Measurements from ENCODE around the gene KRT83.
"Not testable (repeated sequence)": the region's sequence is repeated elsewhere in the genome, so short reads cannot be mapped to it uniquely, and the experiment has no call there.

Gene KRT83

DNA sequence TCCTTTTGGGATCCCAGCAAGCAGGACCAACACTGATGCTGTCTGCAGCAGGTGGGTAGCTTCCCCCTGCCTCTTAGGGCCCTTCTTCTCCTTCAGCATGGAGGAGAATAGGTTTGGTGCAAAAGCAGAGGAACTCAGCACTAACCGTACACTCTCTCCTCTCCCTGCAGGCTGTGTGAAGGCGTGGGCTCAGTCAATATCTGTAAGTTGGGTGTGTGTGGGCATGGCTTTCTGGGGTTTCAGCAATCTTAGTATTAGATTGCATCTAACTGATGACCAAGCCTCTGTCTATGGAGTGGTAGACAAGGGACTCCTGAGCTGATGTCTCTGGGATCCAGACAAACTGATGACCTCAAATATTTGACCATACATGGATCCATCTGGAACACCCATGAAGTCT, 31.8 kb upstream of the KRT83 start:
- DNase-seq = no peak

DNA sequence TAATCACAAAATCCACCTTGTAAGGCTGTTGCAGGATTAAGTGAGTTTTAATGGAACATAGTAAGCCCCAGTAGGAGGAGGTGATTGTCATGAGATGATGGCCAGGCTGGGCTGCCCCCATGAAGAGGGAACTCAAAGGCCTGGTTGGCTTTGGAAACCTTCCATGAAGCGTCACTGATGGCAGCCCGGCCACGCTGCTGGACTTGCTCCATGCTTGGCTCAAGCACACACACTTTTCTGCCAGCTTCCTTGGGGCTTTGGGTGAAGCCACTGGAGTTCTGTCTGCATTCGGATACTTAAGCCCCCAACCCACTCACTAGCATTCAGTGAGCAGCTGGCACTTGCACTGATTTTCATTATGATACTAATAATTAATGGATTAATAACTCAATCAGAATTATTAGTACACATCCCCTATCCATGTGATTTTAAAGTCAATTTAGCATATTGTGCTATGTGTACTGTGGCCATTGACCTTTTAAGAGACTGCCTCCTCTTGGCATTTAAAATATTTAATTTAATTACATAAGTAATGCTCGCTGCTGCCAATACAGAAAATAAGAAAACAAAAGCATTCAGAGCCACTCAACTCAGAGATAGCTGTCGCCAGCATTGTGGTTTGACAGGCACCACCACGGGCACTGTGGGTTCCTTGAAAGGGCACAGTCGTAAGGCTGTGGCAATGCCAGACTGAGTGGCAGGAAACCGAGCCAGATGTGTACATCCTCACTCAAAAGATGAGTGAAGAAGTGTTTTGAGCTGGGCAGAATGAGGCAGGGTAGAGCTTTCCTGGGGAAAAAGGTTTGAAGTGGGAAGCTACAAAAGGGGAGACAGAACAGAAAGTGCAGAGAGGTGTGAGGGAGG, 30.2 kb upstream of the KRT83 start:
- DNase-seq = no peak

DNA sequence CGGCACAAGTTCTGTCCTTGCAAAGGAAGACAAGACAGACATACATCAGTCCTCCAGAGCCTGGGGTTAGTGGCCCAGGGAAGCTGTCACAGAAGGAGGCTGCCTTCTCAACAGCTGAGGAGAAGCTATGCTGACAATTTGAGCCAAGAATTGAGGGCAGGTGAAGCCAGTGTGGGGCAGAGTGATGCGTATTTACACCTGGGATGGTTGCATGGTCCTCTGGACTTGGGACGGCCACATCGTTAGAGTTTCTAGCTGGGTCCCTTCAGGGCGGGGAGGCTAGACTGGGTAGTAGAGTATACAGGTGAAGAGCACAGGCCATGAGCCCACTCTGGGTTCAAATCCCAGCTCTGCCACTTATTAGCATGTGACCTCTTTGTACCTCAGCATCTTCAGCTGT, 29.6 kb upstream of the KRT83 start:
- DNase-seq = no peak

DNA sequence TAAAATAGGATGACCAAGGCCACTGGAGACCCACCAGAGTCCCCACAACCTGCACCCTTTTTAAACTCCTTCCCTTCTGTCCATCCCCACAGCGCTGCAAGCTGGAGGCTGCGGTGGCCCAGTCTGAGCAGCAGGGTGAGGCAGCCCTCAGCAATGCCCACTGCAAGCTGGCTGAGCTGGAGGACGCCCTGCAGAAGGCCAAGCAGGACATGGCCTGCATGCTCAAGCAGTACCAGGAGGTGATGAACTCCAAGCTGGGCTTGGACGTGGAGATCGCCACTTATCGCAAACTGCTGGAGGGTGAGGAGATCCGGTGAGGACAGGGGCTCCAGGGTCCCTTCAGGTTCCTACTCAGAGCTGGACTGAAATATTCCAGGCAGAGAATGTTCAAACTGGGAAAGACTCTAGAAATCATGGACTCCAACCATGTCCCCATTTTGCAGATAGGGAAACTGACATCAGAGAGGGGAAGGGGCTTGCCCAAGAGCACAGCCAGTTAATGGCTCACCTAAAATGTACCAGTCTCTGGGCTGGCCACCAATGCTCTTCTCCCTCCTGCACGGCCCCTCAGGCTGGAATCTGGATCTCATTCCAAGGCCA, 28.9 kb upstream of the KRT83 start:
- DNase-seq = no peak

DNA sequence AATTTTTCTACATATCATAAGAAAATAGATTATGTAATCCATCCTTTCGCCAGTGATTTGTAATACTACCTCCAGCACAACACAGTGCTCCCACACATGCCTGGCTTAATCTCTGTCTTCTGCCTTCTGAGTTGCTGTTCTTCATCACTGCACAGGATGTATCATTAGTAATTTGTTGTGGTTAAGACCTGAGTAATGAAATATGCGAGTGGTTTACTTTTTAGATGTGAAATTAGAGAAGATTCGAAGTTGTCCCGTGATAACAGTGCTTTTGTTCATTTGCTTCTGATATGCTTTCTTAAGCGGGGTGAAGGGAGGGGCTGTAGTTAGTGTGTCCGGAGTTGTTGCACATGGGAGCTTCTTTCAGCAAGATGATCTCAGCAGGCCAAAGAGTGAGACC, 28.0 kb upstream of the KRT83 start:
- no peak for DNase-seq

DNA sequence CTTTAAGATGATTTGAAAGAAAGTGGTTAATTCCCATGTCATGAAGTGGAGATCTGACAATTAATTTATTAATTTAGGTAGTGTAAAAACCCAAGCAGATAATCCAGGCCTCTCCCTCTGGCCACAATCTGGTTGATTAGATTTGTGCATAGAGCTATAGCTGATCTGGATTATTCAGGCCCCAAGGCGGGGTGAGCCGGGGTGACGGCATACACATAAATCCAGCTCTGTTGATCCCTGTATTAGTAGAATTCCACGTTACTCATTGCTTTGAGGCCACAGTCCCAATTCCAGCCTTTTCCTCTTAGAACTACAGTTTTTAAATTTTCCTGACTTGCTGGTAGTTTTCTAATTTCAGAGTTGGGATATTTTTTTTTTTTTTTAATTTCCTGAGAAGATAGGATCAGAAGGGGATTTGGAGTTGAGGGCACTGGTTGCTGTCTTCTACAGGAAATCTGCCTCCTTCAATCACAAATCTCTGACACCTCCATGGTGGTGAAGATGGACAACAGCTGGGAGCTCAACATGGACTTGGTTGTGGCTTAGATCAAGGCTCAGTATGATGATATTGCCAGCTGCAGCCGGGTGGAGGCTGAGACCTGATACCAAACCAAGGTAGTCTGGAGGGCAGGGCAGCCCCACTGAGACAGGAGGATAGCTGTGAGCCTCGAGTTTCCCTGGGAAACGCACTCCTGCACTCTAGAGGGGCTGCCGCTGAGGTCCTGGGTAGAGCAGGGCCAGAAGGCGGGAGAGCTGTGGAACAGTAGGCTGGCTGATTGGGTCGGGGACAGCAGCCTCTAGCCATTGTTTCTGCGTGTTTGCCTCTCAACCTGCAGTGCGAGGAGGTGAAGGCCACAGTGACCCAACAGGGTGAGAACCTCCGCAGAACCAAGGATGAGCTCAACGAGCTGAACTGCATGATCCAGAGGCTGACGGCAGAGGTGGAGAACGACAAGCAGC, 26.6 kb upstream of the KRT83 start:
- no peak for DNase-seq

DNA sequence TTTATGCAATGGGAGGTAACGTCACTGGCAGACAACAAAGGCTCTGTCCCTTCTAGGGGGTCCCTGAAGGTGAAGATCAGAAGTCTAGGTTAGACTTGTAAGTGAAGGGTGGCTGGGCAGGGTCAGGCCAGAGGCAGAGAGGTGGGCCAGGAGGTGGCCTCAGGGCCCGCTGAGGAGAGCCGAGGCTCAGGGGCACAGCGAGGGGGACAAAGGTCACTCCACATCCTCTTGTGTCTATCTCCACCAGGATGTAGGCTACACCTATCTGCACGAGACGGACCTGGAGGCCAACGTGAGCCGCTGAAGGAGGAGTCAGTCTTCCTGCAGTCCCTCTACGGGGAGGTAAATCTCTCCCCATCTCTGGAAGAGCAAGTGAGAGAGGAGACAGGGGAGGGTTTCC, 25.8 kb upstream of the KRT83 start:
- DNase-seq = no peak

DNA sequence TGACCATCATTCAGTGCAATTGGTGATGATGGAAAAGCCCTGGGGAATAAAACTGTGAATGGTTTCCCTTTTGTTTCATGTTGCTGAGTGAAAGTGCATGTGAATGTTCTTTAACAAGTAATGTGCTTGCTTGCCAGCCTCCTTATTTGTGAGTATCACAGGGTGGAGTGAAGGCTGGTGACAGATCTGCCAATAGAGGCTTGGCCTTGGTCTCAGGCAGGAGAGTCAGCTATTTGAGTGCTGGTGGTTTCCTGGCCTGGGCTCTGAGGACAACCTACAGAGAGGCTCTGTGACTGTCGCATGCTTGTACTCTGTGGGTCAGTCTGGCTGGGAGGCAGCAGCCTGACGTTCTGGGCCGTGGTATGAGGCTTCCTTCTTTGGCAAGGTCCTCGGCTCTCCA, 25.4 kb upstream of the KRT83 start:
- DNase-seq = no peak

DNA sequence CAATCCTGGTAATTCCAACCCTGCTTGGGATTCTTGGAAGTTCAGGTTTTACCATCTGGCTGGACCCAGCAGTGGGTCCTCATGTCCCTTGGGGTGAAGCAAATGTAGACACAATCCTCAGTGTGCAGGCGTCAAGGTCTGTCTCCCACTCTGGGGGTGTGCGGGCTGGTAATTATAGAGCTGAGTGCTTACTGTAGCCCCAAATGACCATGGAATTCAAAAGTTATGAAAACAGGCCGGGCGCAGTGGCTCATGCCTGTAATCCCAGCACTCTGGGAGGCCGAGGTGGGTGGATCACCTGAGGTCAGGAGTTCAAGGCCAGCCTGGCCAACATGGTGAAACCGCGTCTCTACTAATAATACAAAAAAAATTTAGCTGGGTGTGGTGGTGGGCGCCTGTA, 23.8 kb upstream of the KRT83 start:
- not testable (repeated sequence) for DNase-seq

DNA sequence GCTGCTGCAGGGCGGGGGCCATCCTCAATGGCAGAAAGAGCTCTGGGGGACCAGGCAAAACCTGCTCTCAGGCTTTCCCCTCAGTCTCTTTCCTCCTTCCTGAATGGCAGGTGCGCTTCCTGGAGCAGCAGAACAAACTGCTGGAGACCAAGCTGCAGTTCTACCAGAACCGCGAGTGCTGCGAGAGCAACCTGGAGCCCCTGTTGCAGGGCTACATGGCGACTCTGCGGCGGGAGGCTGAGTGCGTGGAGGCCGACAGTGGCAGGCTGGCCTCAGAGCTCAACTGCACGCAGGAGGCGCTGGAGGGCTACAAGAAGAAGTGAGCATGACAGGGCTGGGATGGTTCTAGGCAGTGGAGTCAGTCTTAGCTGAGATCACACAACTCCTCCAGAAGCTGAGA, 22.9 kb upstream of the KRT83 start:
- no peak for DNase-seq

DNA sequence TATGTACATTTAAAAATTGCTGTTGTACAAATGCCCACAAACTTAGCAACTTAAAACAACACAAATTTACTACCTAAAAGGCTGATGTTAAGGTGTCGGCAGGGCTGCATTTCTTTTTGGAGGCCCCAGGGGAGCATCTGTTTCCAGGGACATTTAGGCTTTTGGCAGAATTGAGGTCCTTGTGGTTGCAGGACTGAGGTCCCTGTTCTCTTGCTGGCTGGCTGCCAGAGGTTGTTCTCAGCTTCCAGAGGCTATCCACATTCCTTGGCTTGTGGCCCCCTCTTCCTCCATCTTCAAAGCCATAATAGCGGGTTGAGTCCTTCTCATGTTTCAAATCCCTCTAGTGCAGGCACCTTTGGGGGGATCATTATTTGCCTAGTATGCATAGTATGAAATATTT, 22.4 kb upstream of the KRT83 start:
- DNase-seq = no peak

DNA sequence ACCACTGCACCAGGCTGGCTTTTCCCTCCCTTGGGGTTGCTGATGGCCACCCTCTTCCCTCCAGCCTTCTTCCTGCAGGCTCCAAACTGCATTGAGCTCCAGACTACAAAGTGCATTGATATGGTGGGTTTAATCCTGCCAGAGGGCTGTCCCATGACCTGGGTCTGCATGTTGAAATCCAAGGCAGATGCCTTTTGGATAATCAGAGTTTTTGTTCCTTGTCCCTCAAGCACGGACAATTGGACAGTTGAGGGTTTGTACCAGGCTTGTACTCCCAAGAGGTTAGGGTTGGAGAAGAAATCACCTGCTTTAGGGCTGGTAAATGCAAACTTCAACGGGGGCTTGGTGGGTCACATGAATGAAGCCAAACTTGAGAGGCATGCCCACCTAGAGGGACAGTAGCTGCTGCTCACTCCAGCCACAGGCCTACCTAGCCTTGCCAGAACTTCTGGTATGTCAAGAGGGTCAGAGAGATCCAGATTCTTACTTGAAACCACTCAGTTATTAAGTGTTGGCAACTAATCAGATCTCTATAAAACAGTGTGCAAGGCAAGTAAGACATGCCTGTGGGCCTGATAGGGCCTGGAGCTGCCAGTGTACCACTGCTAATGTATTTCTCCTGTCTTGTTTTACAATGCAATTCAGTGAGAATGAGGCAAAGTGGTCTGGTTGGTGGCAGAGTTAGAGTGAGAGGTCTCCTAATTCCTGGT, 21.7 kb upstream of the KRT83 start:
- DNase-seq = no peak

DNA sequence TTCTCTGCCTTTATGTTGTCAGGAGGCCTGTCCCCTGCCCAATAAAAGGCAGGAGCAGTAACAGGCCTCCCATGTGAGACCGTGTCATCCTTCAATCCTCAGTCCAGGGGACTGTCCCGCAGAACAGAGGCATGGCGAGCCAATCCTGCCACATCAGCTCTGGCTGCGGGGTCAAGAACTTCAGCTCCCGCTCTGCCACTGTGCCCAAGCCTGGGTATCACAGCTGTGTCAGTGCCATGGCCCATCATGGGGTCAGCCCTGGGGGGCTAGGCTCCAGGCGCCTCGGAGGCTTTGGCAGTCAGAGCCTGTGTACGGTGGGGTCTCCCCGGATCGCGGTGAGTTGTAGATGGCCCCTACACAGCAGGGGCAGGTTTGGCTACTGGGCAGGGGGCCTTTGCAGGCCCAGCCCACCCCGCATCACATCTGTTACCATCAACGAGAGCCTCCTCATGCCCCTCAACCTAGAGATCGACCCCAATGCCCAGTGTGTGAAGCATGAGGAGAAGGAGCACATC, 19.9 kb upstream of the KRT83 start:
- no peak for DNase-seq

DNA sequence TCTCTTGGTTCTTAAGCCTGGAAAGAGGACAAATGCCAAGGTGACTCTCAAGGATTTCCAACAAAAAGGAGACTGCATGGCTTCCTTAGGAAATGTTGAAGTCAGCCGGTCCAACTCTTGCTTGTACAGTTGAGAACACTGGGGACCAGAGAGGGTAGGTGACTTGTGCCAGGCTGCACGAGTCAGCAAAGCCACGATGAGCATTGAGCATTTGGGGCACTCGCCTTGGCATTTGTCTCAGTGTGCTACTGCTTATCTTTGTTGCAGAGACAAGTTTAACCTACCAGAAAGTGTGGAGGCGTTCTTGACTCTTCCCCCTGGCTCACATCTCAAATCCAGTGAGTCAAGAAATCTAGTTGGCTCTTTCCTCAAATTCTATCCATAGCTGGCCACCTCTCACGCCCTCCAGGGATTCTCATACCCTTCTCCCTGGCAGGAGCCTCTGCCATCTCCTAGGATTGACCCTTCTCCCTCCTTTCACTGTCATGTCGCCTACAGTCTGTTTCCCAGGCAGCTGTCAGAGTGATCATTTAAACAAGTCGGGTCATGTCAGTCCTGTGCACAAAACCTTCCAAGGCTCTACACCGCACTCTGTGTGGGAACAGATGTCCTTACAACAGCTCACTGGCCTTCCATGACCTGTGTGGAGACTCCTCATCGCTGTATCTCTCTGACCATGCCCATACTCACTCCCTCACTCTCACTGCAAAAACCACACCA, 17.2 kb upstream of the KRT83 start:
- DNase-seq = no peak

DNA sequence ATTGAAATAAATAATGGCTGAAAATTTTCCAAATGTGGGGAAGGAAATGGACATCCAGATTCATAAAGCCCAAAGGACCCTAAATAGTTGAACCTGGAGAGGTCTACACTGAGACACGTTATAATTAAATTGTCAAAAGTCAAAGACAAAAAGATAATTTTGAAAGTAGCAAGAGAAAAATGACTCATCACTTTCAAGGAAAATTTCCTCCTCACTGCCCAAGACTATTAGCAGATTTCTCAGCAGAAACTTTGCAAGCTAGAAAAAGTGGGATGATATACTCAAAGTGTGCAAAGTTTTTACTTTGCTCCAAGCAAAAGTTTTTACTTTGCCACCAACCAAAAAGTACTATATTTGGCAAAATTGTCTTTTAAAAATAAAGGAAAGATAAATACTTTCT, 15.9 kb upstream of the KRT83 start:
- no peak for DNase-seq

DNA sequence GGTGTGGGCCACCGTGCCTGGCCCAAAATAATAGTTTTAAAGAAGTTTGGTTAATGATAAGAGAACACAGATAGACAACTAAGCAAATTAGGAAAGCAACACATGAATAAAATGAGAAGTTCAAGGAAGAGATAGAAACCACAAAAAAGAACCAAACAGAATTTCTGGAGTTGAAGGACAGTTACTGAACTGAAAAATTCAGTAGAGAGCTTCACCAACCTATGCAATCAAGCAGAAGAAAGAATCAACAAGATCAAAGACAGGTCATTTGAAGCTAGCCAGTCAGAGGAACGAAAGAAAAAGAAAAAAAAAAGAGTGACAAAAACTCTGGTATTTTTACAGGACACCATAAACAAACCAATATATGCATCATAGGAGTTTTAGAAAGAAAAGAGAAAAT, 15.4 kb upstream of the KRT83 start:
- DNase-seq = no peak

DNA sequence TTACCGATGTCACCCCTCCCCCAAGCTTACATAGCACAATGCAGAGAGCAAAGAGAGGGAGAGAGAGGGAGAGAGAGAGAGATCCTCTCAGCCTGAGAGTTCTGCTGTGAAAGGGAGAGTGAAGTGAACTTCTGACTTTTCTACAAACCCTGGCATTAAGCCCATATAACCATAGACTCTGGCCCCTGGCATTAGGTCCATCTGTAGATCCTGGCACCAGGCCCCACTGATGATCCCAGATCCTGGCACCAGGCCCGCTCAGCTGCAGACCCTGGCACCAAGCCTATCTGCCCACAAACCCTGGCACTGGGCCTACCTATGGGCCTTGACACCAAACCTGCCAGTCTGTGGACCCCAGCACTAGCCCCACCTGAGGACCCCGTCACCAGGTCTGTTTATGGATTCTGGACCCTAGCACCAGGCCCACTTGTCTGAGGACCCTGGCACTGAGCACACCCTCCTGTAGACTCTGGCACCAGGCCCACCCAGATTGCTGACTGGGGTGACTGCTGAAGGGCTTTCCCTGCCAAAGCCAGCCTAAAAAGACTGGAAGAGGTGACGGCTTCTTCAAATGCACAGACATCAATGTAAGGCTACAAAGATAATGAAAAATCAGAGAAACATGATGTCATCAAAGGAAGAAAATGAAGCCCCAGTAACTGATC, 14.5 kb upstream of the KRT83 start:
- DNase-seq = no peak

DNA sequence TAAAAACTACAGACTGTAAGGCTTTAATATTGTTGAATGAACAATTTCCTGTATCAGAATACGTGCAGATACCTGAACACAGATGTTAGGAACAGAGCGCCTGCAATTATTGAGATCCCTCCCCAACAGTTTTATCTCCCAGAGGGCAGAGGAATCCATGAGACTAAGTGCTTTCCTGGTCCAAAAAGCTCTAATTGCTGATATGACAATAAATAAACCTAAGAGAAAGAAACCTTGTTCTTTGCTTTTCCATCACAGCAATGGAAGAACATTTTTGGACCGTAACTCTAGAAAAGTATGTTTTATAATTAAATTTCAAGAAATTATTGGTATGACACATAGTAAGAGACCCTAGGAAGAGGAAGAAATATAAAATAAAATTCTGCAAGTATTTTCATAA, 13.0 kb upstream of the KRT83 start:
- DNase-seq = no peak

DNA sequence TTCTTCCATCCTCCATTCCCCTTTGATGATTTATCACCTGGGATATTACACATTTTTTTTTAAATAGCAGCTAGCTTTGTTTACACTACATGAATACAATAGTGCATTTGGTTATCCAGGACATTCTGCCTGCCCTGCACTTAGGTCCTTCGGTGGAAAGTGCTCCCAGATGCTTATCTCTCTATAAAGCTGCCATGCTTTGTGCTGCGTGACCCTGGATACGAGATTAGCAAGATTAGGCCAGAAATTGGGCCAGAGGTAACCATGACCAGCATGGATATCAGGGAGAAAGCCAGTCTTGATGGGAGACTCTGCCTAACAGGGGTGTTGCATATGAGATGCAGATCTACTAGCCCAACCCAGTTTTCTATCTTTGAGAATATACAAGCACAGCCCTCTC, 12.1 kb upstream of the KRT83 start:
- no peak for DNase-seq

DNA sequence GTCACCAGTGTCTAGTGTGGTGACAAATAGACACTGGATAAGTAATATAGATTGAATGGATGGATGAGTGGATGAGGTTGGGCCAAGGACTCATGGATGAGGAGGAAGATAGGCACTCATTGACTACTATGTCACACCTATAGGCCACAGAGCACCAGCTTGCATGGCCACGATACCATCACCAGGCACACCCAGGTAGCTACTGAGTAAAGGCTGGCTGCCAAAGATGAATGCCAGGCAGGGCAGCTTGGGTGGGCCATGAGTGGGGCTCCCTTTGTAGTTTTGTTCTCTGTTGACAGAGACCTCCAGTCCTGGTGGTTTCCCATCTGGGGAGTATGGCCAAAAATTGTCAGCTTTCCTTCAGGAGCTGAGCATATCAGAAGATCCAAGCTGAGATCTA, 11.2 kb upstream of the KRT83 start:
- DNase-seq = no peak

DNA sequence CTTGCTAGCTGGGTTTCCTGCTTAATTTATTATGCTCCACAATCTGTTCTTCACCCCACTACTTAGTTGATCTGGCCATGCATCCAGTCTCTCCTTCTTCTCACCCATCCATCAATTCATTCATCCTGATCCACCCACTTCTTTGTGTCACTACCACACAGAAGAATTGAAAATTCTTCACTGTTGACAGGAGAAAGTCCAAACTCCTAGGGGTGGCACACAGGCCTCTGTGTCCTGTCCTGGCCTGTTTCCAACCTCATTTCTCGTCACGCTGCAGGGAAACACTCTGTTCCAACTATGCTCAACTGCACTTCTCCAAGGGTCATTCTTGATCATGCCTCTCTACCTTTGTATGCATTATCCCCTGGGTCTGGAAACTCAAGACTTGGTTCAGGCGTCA, 10.6 kb upstream of the KRT83 start:
- DNase-seq = no peak

DNA sequence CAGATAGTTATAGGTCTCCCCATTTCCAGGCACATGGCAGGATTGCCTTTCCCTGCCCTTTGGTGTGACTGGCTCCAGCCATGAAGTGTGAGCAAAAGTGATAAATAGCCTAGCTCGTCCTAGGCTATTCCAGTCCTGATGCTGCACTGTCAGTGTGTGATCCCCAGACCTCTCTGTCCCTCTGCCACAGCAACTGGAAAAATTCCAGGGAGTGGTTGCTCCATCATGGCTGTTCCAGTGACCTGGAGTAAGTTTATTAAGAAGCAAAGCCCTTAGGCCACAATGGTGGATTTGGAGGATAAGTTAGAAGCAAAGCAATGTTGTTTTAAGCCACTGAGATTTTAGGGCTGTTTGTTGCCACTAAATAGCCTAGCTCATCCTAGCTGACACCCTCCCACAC, 9.8 kb upstream of the KRT83 start:
- no peak for DNase-seq

Measured in GOT3 (cell line).